ENCODE data around the gene ACBD5. TPM values are rescaled to one million over a fixed set of nuclear protein-coding genes. Genes with fewer than 3 reads are reported as not detected.
A peak's percentile ranks its signal among the peaks of the same experiment; 100 is the strongest.

Gene ACBD5
- total RNA-seq, 2 donors from 2014 or later = 11.1 to 16.8 TPM

DNA sequence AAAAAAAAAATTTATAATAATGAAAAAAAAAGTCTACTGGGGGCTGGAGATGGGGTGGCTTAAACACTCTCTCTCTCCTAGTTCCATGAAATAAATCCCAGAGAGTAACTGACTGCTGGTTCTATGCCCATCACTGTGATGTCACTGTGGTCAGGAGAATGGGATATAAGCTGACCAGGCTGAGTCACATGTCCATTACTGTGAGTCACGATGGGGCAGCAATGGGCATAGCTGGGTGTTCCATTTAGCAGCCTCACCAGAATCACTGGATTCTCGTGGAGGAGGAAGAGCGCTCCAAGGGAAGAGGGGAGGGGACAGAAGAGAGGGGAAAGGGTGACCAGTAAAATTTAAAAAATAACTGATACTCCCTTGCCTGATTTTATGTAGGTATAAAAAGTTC is 48.3 kb downstream of the ACBD5 start:
- H3K4me3 ChIP-seq = no peak overlapping the region
- H3K9me3 ChIP-seq = no peaks in the 10 kb centered on the region
- H3K27ac ChIP-seq = no peak overlapping the region
- ATAC-seq (ENCODE audit: insufficient number of reproducible peaks, low FRiP score, low read depth) (peak; percentile 95), DNase-seq (ENCODE audit: low spot score) (peak; percentile 19)
- H3K27me3 ChIP-seq (replicated peaks; ENCODE audit: insufficient read depth) = no peaks in the 10 kb centered on the region
- H3K36me3 ChIP-seq = peaks cover 7% of the 10 kb centered on the region
- H3K4me1 ChIP-seq (ENCODE audit: control insufficient read depth in 1 of 2, low read depth in 2 of 2) = no peaks in the 10 kb centered on the region
- TF ChIP-seq, protein P1, sequence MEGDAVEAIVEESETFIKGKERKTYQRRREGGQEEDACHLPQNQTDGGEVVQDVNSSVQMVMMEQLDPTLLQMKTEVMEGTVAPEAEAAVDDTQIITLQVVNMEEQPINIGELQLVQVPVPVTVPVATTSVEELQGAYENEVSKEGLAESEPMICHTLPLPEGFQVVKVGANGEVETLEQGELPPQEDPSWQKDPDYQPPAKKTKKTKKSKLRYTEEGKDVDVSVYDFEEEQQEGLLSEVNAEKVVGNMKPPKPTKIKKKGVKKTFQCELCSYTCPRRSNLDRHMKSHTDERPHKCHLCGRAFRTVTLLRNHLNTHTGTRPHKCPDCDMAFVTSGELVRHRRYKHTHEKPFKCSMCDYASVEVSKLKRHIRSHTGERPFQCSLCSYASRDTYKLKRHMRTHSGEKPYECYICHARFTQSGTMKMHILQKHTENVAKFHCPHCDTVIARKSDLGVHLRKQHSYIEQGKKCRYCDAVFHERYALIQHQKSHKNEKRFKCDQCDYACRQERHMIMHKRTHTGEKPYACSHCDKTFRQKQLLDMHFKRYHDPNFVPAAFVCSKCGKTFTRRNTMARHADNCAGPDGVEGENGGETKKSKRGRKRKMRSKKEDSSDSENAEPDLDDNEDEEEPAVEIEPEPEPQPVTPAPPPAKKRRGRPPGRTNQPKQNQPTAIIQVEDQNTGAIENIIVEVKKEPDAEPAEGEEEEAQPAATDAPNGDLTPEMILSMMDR (IDR thresholded peaks at IDR 0.05) = no peak

DNA sequence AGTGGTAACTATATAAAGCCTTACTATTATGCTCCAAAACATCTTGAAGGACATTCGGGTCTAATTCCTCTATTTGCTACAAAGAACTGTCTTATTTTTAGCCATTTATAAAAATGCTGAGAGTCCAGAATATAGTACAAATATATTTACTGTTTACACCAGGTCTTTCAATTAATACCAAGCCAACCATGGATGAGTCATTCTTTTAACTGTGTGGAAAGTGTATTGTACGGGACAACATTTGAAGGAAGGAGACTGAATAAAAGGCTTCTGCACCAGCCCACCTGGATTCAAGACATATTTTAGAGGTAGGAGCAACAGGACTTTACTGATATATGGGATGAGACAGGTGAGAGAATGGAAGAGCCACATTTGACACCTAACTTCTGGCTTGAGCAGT is 50.1 kb downstream of the ACBD5 start:
- Histone ChIP-seq H3K27me3 (replicated peaks; ENCODE audit: insufficient read depth) (no peaks in the 10 kb centered on the region), H3K9me3 (no peaks in the 10 kb centered on the region), H3K4me1 (ENCODE audit: control insufficient read depth in 1 of 2, low read depth in 2 of 2) (no peaks in the 10 kb centered on the region), H3K4me3 (no peak overlapping the region), H3K27ac (no peak overlapping the region), H3K36me3 (peaks cover 4% of the 10 kb centered on the region)
- TF ChIP-seq, protein P1 (IDR thresholded peaks at IDR 0.05) = no peak
- ATAC-seq (ENCODE audit: insufficient number of reproducible peaks, low FRiP score, low read depth) (no peak), DNase-seq (ENCODE audit: low spot score) (no peak)

DNA sequence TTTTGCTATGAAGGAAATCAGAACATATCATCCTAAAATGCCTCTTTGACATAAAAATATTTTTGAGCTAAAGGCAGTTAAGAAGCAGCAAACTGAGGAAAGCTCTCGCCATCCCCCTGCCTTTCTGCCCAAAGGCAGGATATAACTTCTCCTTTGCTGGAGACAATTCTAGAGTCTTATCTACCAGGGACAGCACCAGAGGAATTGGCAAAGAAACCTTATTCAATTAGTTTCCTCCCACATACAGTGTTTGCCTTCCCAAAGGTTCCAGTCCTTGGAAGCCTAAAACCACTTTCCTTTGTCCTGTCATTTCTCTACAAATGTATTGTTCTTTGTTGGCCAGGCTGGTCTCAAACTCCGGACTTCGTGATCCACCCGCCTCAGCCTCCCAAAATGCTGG is 51.7 kb downstream of the ACBD5 start:
- no peak for ATAC-seq (ENCODE audit: insufficient number of reproducible peaks, low FRiP score, low read depth)
- Histone ChIP-seq H3K4me3 (no peak overlapping the region), H3K27ac (no peak overlapping the region), H3K36me3 (peaks cover 11% of the 10 kb centered on the region), H3K27me3 (replicated peaks; ENCODE audit: insufficient read depth) (no peaks in the 10 kb centered on the region), H3K9me3 (no peaks in the 10 kb centered on the region), H3K4me1 (ENCODE audit: control insufficient read depth in 1 of 2, low read depth in 2 of 2) (no peaks in the 10 kb centered on the region)
- no peak for DNase-seq (ENCODE audit: low spot score)
- TF ChIP-seq, protein P1 (IDR thresholded peaks at IDR 0.05) = no peak

DNA sequence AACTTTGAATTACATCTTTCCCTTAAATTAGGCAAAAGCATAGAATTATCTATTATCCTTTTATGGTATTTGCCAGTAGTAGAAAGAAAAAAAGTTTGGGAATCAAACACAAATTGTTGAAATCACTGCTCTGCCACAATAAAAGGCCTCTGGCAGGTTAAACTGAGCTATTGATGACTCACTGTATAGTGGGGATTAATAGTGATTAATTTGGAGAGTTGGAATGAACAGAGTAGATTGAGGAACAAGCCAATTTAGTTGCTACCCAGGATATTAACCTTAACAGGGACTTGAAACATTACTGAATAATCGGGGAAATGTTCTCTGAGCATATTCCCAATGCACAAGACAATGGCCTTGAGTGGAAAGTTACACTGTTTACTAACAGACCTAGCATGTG is 52.3 kb downstream of the ACBD5 start:
- TF ChIP-seq, protein P1 (IDR thresholded peaks at IDR 0.05) = no peak
- Histone ChIP-seq H3K4me1 (ENCODE audit: control insufficient read depth in 1 of 2, low read depth in 2 of 2) (no peaks in the 10 kb centered on the region), H3K27ac (no peak overlapping the region), H3K4me3 (no peak overlapping the region), H3K9me3 (no peaks in the 10 kb centered on the region), H3K27me3 (replicated peaks; ENCODE audit: insufficient read depth) (no peaks in the 10 kb centered on the region), H3K36me3 (peaks cover 11% of the 10 kb centered on the region)
- no peak for DNase-seq (ENCODE audit: low spot score)
- no peak for ATAC-seq (ENCODE audit: insufficient number of reproducible peaks, low FRiP score, low read depth)

DNA sequence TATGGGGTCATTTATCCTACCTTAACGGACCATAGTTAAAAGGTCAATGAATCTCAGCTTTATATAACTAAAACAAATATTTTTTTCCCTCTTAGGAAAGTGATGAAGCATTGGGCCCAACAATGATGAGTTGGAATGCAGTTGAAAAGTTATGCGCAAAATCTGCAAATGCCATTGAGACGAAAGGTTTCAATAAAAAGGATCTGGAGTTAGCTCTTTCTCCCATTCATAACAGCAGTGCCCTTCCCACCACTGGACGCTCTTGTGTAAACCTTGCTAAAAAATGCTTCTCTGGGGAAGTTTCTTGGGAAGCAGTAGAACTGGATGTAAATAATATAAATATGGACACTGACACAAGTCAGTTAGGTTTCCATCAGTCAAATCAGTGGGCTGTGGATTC is 70.7 kb downstream of the ACBD5 start:
- peaks cover 26% of the 10 kb centered on the region for H3K36me3 ChIP-seq
- TF ChIP-seq, protein P1 (IDR thresholded peaks at IDR 0.05) = no peak

More for the DNA sequence above, 70.7 kb downstream of the ACBD5 start:
- Histone ChIP-seq H3K27ac (no peak overlapping the region), H3K4me1 (ENCODE audit: control insufficient read depth in 1 of 2, low read depth in 2 of 2) (no peaks in the 10 kb centered on the region), H3K9me3 (no peaks in the 10 kb centered on the region), H3K4me3 (no peak overlapping the region), H3K27me3 (replicated peaks; ENCODE audit: insufficient read depth) (no peaks in the 10 kb centered on the region)
- DNase-seq (ENCODE audit: low spot score) (no peak), ATAC-seq (ENCODE audit: insufficient number of reproducible peaks, low FRiP score, low read depth) (no peak)

Data from thoracic aorta (tissue), 2 donors.